Suprapubic skin (tissue), 4 donors: Measurements from ENCODE around the gene RBPJ. TPM values are rescaled to one million over a fixed set of nuclear protein-coding genes. Genes with fewer than 3 reads are reported as not detected.

ENCODE experiments used
- DNase-seq, 2 donors: peaks; one replicate each; pipeline ENCODE4 v3.0.0-alpha.2; 2019; ENCODE audit warnings: low spot score in 2 of 2
- H3K27ac ChIP-seq: fragments of 200-600 bp; sonication (generic); one replicate; pipeline ENCODE4 v1.5.1; 2019
- H3K27me3 ChIP-seq: fragments of 200-600 bp; sonication (generic); one replicate; pipeline ENCODE4 v1.5.1; 2019
- H3K36me3 ChIP-seq: fragments of 200-600 bp; sonication (generic); one replicate; pipeline ENCODE4 v1.5.1; 2019
- H3K4me1 ChIP-seq: fragments of 200-600 bp; sonication (generic); one replicate; pipeline ENCODE4 v1.5.1; 2019
- H3K4me3 ChIP-seq: fragments of 200-600 bp; sonication (generic); one replicate; pipeline ENCODE4 v1.5.1; 2019; ENCODE audit warnings: mild to moderate bottlenecking
- H3K9me3 ChIP-seq: fragments of 200-600 bp; sonication (generic); one replicate; pipeline ENCODE4 v1.5.1; 2019
- EP300 ChIP-seq: sonication (generic); formaldehyde crosslinking; IDR thresholded peaks from one replicate; pipeline ENCODE4 v1.6.1; 2017; ENCODE audit warnings: antibody characterized with exemption
- POLR2A ChIP-seq, 2 donors: fragments of 450-650 bp; IDR thresholded peaks; one replicate each; pipeline ENCODE4 v1.6.1; 2017; ENCODE audit warnings: antibody characterized with exemption in 2 of 2, mild to moderate bottlenecking in 2 of 2, moderate library complexity in 2 of 2
- POLR2AphosphoS5 ChIP-seq, 3 donors: sonication (generic); formaldehyde crosslinking; IDR thresholded peaks; one replicate each; pipeline ENCODE4 v1.6.1; 2017; ENCODE audit warnings: antibody characterized with exemption in 3 of 3
- WGBS: methylation state at CpG from one replicate; pipeline ENCODE4 v1.1.5; 2018; 5-methylcytosine and 5-hydroxymethylcytosine counted together
- total RNA-seq, 4 donors: library from RNA; depleted of rRNA; stranded (reverse); fragments of >200 nt; gene quantifications; one replicate each; pipeline ENCODE4 v1.1.0, GENCODE V29; 2016
- TF ChIP-seq, protein P1 (sequence below), 2 donors: fragments of 200-600 bp in 1 of 2; fragments of 450-650 bp in 1 of 2; sonication (generic) in 1 of 2; IDR thresholded peaks; one replicate each; pipeline ENCODE4 v1.5.1; 2016 to 2019; ENCODE audit warnings: antibody characterized with exemption in 2 of 2, mild to moderate bottlenecking in 1 of 2, moderate library complexity in 1 of 2

The RBPJ gene
- total RNA-seq, 4 donors from 2014 or later, result 33.4 to 104 (median 46.1) TPM

DNA sequence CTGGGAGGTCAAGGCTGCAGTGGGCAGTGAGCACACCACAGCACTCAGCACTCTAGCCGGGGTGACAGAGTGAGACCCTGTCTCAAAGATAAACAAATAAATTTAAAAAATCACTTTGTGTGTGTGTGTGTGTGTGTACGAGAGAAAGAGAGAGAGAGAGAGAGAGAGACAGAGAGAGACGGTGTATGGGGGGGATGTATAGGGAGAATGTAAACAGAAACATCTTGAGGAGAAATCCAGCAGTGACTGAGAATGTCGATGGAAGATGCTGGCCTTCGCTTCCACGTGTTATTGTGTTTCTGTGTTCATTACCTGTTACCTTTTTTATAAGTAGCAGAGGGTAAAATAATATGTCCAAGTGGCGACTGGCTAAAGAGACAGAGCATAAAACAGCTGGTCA is 23.6 kb upstream of the RBPJ start:
- WGBS, result 85% methylated on average over 7 of the region's 7 CpGs
- Histone ChIP-seq H3K27me3 (no peaks in the 10 kb centered on the region), H3K4me3 (no peak overlapping the region), H3K9me3 (no peaks in the 10 kb centered on the region), H3K4me1 (no peaks in the 10 kb centered on the region), H3K36me3 (no peaks in the 10 kb centered on the region), H3K27ac (no peak overlapping the region)
- no peak for DNase-seq
- TF ChIP-seq POLR2A (IDR thresholded peaks at IDR 0.05) (no peak), EP300 (no peak), POLR2AphosphoS5 (IDR thresholded peaks at IDR 0.05) (no peak)
- TF ChIP-seq, protein P1, sequence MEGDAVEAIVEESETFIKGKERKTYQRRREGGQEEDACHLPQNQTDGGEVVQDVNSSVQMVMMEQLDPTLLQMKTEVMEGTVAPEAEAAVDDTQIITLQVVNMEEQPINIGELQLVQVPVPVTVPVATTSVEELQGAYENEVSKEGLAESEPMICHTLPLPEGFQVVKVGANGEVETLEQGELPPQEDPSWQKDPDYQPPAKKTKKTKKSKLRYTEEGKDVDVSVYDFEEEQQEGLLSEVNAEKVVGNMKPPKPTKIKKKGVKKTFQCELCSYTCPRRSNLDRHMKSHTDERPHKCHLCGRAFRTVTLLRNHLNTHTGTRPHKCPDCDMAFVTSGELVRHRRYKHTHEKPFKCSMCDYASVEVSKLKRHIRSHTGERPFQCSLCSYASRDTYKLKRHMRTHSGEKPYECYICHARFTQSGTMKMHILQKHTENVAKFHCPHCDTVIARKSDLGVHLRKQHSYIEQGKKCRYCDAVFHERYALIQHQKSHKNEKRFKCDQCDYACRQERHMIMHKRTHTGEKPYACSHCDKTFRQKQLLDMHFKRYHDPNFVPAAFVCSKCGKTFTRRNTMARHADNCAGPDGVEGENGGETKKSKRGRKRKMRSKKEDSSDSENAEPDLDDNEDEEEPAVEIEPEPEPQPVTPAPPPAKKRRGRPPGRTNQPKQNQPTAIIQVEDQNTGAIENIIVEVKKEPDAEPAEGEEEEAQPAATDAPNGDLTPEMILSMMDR (IDR thresholded peaks at IDR 0.05), result no peak

DNA sequence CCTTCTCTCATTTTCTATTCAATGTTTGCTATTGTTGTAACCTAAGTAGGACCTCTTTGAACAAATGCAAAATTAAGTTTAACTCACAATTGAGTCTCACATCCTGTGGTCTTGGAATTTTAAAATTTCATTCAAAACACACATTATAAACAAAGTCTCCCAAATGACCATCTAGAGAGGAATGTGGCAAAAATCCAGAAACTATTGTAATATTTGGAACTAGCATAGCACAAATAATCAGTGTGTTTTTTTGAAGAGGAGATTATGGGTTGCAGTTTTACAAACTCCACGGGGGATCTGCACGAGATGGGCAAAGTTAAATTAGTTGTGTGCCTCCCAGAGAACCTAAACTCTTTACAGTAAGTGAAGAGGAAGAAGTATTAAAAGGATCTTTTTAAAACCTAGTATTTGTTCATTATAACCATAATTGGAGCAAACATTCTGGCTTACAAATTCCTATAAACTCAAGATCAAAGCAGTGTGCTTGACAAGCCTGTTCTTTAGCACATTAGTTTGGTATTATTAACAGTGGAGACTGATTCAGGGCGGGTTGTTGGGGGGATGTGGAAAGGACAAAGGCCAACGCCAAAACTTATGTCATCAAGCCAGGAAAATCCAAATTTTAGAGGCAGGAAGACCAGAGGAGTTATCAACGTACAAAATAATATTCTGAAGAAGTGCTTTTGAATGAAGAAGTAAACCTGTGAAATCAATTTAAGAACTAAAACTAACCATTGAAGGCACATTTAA is 22.4 kb upstream of the RBPJ start:
- no peaks in the 10 kb centered on the region for H3K36me3 ChIP-seq
- 43% methylated on average over 5 of the region's 5 CpGs for WGBS
- H3K9me3 ChIP-seq, result no peaks in the 10 kb centered on the region
- no peaks in the 10 kb centered on the region for H3K27me3 ChIP-seq
- no peak overlapping the region for H3K4me3 ChIP-seq
- no peak for TF ChIP-seq POLR2A (IDR thresholded peaks at IDR 0.05)
- no peak for TF ChIP-seq POLR2AphosphoS5 (IDR thresholded peaks at IDR 0.05)
- no peak for TF ChIP-seq EP300
- TF ChIP-seq, protein P1 (IDR thresholded peaks at IDR 0.05), result no peak
- no peak for DNase-seq
- no peaks in the 10 kb centered on the region for H3K4me1 ChIP-seq
- peak overlapping the region; percentile 43 for H3K27ac ChIP-seq

DNA sequence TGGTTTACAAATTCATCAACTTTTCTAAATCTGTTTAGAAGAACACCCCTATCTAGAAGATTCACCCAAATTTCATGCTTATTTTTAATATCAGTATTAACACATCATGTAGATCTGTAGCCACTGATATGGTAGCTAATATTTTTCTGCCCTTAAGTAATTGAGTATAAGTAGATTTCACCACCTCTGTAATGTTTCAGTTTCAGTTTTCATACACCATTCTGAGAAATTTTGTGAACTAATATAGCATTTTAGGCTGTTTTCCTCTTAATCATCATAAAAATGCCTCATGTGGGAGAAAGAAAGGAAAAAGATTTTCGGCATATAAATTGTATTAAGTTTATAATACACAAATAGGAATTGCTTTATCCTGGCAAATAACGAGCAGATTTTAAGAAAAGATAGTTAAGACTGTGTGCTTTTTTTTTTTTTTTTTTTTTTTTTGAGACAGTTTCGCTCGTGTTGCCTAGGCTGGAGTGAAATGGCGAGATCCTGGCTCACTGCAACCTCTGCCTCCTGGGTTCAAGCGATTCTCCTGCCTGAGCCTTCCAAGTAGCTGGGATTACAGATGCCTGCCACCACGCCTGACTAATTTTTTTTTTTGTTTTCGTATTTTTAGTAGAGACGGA is 21.4 kb upstream of the RBPJ start:
- 68% methylated on average over 9 of the region's 9 CpGs for WGBS
- no peak overlapping the region for H3K27ac ChIP-seq
- no peaks in the 10 kb centered on the region for H3K4me1 ChIP-seq
- TF ChIP-seq POLR2A (IDR thresholded peaks at IDR 0.05) (no peak), EP300 (no peak), POLR2AphosphoS5 (IDR thresholded peaks at IDR 0.05) (no peak)
- TF ChIP-seq, protein P1 (IDR thresholded peaks at IDR 0.05), result no peak
- H3K36me3 ChIP-seq, result no peaks in the 10 kb centered on the region
- no peak overlapping the region for H3K4me3 ChIP-seq
- H3K27me3 ChIP-seq, result no peaks in the 10 kb centered on the region
- no peak for DNase-seq
- no peaks in the 10 kb centered on the region for H3K9me3 ChIP-seq

- Histone ChIP-seq H3K36me3 (no peaks in the 10 kb centered on the region), H3K4me1 (no peaks in the 10 kb centered on the region), H3K27ac (no peak overlapping the region), H3K4me3 (no peak overlapping the region), H3K27me3 (no peaks in the 10 kb centered on the region), H3K9me3 (no peaks in the 10 kb centered on the region)
- no peak for DNase-seq
- WGBS, result 73% methylated on average over 8 of the region's 8 CpGs
- no peak for TF ChIP-seq EP300
- no peak for TF ChIP-seq POLR2AphosphoS5 (IDR thresholded peaks at IDR 0.05)
- TF ChIP-seq POLR2A (IDR thresholded peaks at IDR 0.05), result no peak
These were observed 20.2 kb upstream of the RBPJ start for GRCh38 chr4:26300314-26301307.

- 88% methylated on average over 5 of the region's 5 CpGs for WGBS
- H3K9me3 ChIP-seq, result no peaks in the 10 kb centered on the region
- no peak for TF ChIP-seq POLR2A (IDR thresholded peaks at IDR 0.05)
- no peak for TF ChIP-seq POLR2AphosphoS5 (IDR thresholded peaks at IDR 0.05)
- TF ChIP-seq, protein P1 (IDR thresholded peaks at IDR 0.05), result no peak
- TF ChIP-seq EP300, result no peak
- H3K4me1 ChIP-seq, result peaks cover 2% of the 10 kb centered on the region
- no peaks in the 10 kb centered on the region for H3K27me3 ChIP-seq
- no peak overlapping the region for H3K4me3 ChIP-seq
- H3K36me3 ChIP-seq, result no peaks in the 10 kb centered on the region
- no peak overlapping the region for H3K27ac ChIP-seq
- DNase-seq, result no peak
These were observed 18.5 kb upstream of the RBPJ start for GRCh38 chr4:26302031-26302899.
